OCI-M1 (cell line): ENCODE measurements around the gene IFIT5.
"Not testable (repeated sequence)": the region's sequence is repeated elsewhere in the genome, so short reads cannot be mapped to it uniquely, and the experiment has no call there.

Experiments used
- DNase-seq: peaks from one replicate; lab custom pipeline; 2025; lab: John Stamatoyannopoulos, UW

The IFIT5 gene

GRCh38 chr10:89414146-89414878 lies at the start of gene IFIT5:
Gene IFIT5 (plus strand): TSS chr10:89414568. CDS start chr10:89414799, 231 bp downstream.
- DNase-seq, result peak; percentile 93

- no peak for DNase-seq
Measured at GRCh38 chr10:89367529-89367928, 46.8 kb upstream of the IFIT5 start.

- DNase-seq, result no peak
Measured at GRCh38 chr10:89368129-89368528, 46.2 kb upstream of the IFIT5 start.

GRCh38 chr10:89369156-89370105 lies 44.9 kb upstream of the IFIT5 start:
- DNase-seq, result peak; percentile 79

- DNase-seq, result peak; percentile 73
Measured at GRCh38 chr10:89371079-89371478, 43.3 kb upstream of the IFIT5 start.

GRCh38 chr10:89371987-89372386 lies 42.4 kb upstream of the IFIT5 start:
- peak; percentile 55 for DNase-seq

- peak; percentile 84 for DNase-seq
Measured at GRCh38 chr10:89373916-89374711, 40.3 kb upstream of the IFIT5 start.

GRCh38 chr10:89374713-89375141 lies 39.6 kb upstream of the IFIT5 start:
- DNase-seq, result peak; percentile 68

GRCh38 chr10:89377705-89378637 lies 36.4 kb upstream of the IFIT5 start, which contains the start of gene IFIT1B:
Gene IFIT1B (plus strand): TSS chr10:89378056. CDS start chr10:89378136, 80 bp downstream.
- DNase-seq, result no peak

- no peak for DNase-seq
Measured at GRCh38 chr10:89379103-89379502, 35.3 kb upstream of the IFIT5 start.

- DNase-seq, result no peak
Measured at GRCh38 chr10:89382757-89383156, 31.6 kb upstream of the IFIT5 start.

- peak; percentile 79 for DNase-seq
Measured at GRCh38 chr10:89384474-89385340, 29.7 kb upstream of the IFIT5 start.

- DNase-seq, result no peak
Measured at GRCh38 chr10:89388806-89389205, 25.6 kb upstream of the IFIT5 start.

- DNase-seq, result peak; percentile 78
Measured at GRCh38 chr10:89389254-89389653, 25.1 kb upstream of the IFIT5 start.

- DNase-seq, result peak; percentile 56
Measured at GRCh38 chr10:89390476-89391225, 23.7 kb upstream of the IFIT5 start.

GRCh38 chr10:89391226-89391576 lies 23.2 kb upstream of the IFIT5 start:
- not testable (repeated sequence) for DNase-seq

GRCh38 chr10:89391907-89392756 lies 22.2 kb upstream of the IFIT5 start, which contains the start of gene IFIT1:
Gene IFIT1 (plus strand): TSS chr10:89392623. CDS start chr10:89392713, 90 bp downstream.
- DNase-seq, result peak; percentile 95

GRCh38 chr10:89392974-89393373 lies 21.4 kb upstream of the IFIT5 start:
- peak; percentile 66 for DNase-seq
